Measurements from ENCODE around the gene DEFB113. TPM values are rescaled to one million over a fixed set of nuclear protein-coding genes. Genes with fewer than 3 reads are reported as not detected.
"Not testable (repeated sequence)": the region's sequence is repeated elsewhere in the genome, so short reads cannot be mapped to it uniquely, and the experiment has no call there.

DEFB113 gene
- total RNA-seq, 1 donor from 2014 or later, result not detected

- no peaks in the 10 kb centered on the region for H3K9me3 ChIP-seq (replicated peaks)
- no peak for DNase-seq
- no peaks in the 10 kb centered on the region for H3K27me3 ChIP-seq (ENCODE audit: low read depth)
- H3K27ac ChIP-seq (replicated peaks), result no peak overlapping the region
- TF ChIP-seq CTCF (IDR thresholded peaks at IDR 0.05; ENCODE audit: borderline replicate concordance), result no peak
- H3K36me3 ChIP-seq, result no peaks in the 10 kb centered on the region
- no peaks in the 10 kb centered on the region for H3K4me1 ChIP-seq
- intact Hi-C loops (cut with micrococcal nuclease), result no loop called here
- H3K4me3 ChIP-seq, result no peak overlapping the region
Measured at GRCh38 chr6:49950415-49950751, 19.0 kb downstream of the DEFB113 start.

GRCh38 chr6:49949062-49949461 lies 20.4 kb downstream of the DEFB113 start:
- peaks cover 4% of the 10 kb centered on the region for H3K9me3 ChIP-seq (replicated peaks)
- no peaks in the 10 kb centered on the region for H3K4me1 ChIP-seq
- H3K4me3 ChIP-seq, result no peak overlapping the region
- no peak for TF ChIP-seq CTCF (IDR thresholded peaks at IDR 0.05; ENCODE audit: borderline replicate concordance)
- DNase-seq, result no peak
- H3K27ac ChIP-seq (replicated peaks), result no peak overlapping the region
- no peaks in the 10 kb centered on the region for H3K27me3 ChIP-seq (ENCODE audit: low read depth)
- intact Hi-C loops (cut with micrococcal nuclease), result no loop called here
- H3K36me3 ChIP-seq, result no peaks in the 10 kb centered on the region

DNA sequence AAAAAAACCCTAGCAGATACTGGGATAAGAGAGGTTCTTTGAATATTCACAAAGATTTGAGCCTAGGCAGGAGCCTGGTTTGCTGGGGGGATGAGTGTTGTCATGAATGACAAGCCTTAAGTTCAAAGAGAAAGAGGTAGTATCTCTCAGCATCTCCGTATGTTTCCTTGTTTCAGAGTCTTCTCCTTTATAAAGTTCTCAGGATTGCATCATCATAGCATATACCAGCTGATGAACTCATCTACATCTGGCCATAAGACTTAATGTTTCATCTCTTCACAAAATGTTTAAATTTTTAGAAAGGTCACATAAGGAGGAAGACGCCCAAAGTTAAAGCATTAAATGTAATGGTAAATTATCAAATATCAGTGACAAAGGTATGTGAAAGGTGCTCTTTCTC lies 22.6 kb downstream of the DEFB113 start:
- no peak for TF ChIP-seq CTCF (IDR thresholded peaks at IDR 0.05; ENCODE audit: borderline replicate concordance)
- H3K27me3 ChIP-seq (ENCODE audit: low read depth), result no peaks in the 10 kb centered on the region
- no peak for DNase-seq
- H3K27ac ChIP-seq (replicated peaks), result no peak overlapping the region
- intact Hi-C loops (cut with micrococcal nuclease), result no loop called here
- no peak overlapping the region for H3K4me3 ChIP-seq
- no peaks in the 10 kb centered on the region for H3K4me1 ChIP-seq
- no peaks in the 10 kb centered on the region for H3K36me3 ChIP-seq
- H3K9me3 ChIP-seq (replicated peaks), result peaks cover 4% of the 10 kb centered on the region

DNA sequence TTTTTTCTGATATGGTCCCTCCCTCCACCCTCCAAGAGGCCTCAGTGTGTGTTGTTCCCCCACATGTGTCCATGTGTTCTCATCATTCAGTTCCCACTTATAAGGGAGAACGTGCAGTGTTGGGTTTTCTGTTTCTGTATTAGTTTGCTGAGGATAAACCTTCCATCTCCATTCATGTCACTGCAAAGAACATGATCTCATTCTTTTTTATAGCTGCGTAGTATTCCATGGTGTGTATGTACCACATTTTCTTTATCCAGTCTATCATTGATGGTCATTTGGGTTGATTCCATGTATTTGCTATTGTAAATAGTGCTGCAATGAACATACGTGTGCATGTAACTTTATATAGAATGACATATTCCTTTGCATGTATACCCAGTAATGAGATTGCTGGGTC lies 25.4 kb downstream of the DEFB113 start:
- not testable (repeated sequence) for H3K27me3 ChIP-seq (ENCODE audit: low read depth); H3K27ac ChIP-seq (replicated peaks)

GRCh38 chr6:49939993-49940498 lies 29.4 kb downstream of the DEFB113 start:
- DNase-seq, result no peak

More for the DNA sequence above, 25.4 kb downstream of the DEFB113 start:
- H3K9me3 ChIP-seq (replicated peaks); H3K4me1 ChIP-seq; intact Hi-C loops (cut with micrococcal nuclease); H3K36me3 ChIP-seq; DNase-seq; H3K4me3 ChIP-seq: not testable (repeated sequence)

DNA sequence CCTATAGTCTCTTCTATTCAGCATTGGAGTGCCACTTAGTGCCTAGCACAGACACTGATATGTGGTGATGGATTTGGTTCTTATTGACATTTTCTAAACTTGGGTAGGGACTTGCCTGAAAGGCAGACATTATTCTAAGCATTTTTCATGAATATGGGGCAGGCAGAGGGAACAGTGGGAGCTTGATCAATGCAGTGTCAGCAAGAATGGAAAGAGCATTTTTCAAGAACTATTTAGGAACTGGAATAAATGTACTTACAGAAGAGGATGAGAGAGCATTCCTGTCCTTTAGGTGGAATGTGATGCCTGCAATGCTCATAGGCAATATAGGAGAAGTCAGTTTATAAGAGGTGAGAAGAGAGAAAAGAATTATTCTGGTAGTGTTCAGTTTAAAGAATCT lies 31.6 kb downstream of the DEFB113 start:
- no peak overlapping the region for H3K27ac ChIP-seq (replicated peaks)
- no peaks in the 10 kb centered on the region for H3K36me3 ChIP-seq
- intact Hi-C loops (cut with micrococcal nuclease), result no loop called here
- no peaks in the 10 kb centered on the region for H3K4me1 ChIP-seq
- DNase-seq, result no peak
- no peak overlapping the region for H3K4me3 ChIP-seq
- no peak for TF ChIP-seq CTCF (IDR thresholded peaks at IDR 0.05; ENCODE audit: borderline replicate concordance)
- no peaks in the 10 kb centered on the region for H3K9me3 ChIP-seq (replicated peaks)
- H3K27me3 ChIP-seq (ENCODE audit: low read depth), result peaks cover 17% of the 10 kb centered on the region

More at GRCh38 chr6:49939993-49940498, 29.4 kb downstream of the DEFB113 start:
- peaks cover 4% of the 10 kb centered on the region for H3K27me3 ChIP-seq (ENCODE audit: low read depth)
- no peak overlapping the region for H3K27ac ChIP-seq (replicated peaks)
- no peaks in the 10 kb centered on the region for H3K4me1 ChIP-seq
- H3K4me3 ChIP-seq, result no peak overlapping the region
- no peaks in the 10 kb centered on the region for H3K36me3 ChIP-seq
- peaks cover 4% of the 10 kb centered on the region for H3K9me3 ChIP-seq (replicated peaks)
- intact Hi-C loops (cut with micrococcal nuclease), result no loop called here
- TF ChIP-seq CTCF (IDR thresholded peaks at IDR 0.05; ENCODE audit: borderline replicate concordance), result no peak
